OCI-LY7 (cell line): ENCODE results near the gene SCG5.
"Not testable (repeated sequence)": the region's sequence is repeated elsewhere in the genome, so short reads cannot be mapped to it uniquely, and the experiment has no call there.

ENCODE experiments used
- EZH2phosphoT487 ChIP-seq: fragments of 200-600 bp; sonication (generic); IDR thresholded peaks from 2 replicates; pipeline ENCODE4 v1.6.1; 2018; ENCODE audit warnings: low read depth, borderline replicate concordance, mild to moderate bottlenecking, mixed run types, antibody characterized with exemption, low read length, moderate library complexity, mixed read lengths
- TF ChIP-seq, protein P1 (sequence below): fragments of 200-600 bp; sonication (generic); conservative IDR thresholded peaks from 2 replicates; pipeline ENCODE4 v1.5.1; 2014; ENCODE audit warnings: mild to moderate bottlenecking, antibody characterized with exemption, low read length, moderate library complexity, mixed read lengths

DNA sequence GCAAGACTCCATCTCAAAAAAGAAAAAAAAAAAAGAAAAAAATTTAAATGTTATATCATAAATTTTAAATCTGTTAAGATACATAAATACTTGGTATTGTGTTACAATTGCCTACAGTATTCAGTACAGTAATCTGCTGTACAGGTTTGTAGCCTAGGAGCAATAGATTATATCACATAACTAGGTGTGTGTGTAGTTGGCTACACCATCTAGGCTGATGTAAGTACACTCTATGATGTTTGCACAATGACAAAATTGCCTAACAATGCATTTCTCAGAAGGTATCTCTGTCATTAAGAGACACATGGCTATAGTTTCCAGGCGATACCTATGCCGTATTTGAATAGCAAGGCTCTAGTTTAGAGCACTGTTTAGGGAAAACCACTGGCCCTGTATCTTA is 32.0 kb upstream of the SCG5 start:
- not testable (repeated sequence) for TF ChIP-seq EZH2phosphoT487
- TF ChIP-seq, protein P1, sequence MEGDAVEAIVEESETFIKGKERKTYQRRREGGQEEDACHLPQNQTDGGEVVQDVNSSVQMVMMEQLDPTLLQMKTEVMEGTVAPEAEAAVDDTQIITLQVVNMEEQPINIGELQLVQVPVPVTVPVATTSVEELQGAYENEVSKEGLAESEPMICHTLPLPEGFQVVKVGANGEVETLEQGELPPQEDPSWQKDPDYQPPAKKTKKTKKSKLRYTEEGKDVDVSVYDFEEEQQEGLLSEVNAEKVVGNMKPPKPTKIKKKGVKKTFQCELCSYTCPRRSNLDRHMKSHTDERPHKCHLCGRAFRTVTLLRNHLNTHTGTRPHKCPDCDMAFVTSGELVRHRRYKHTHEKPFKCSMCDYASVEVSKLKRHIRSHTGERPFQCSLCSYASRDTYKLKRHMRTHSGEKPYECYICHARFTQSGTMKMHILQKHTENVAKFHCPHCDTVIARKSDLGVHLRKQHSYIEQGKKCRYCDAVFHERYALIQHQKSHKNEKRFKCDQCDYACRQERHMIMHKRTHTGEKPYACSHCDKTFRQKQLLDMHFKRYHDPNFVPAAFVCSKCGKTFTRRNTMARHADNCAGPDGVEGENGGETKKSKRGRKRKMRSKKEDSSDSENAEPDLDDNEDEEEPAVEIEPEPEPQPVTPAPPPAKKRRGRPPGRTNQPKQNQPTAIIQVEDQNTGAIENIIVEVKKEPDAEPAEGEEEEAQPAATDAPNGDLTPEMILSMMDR: not testable (repeated sequence)
